Fibroblast of villous mesenchyme (primary cell): ENCODE measurements around the gene ST6GALNAC3. TPM values are rescaled to one million over a fixed set of nuclear protein-coding genes. Genes with fewer than 3 reads are reported as not detected.
"Not testable (repeated sequence)": the region's sequence is repeated elsewhere in the genome, so short reads cannot be mapped to it uniquely, and the experiment has no call there.

ENCODE experiments used
- DNase-seq: peaks from one replicate; pipeline ENCODE4 v3.0.0-alpha.2; 2010; ENCODE audit warnings: low read depth
- H3K4me3 ChIP-seq: 2 replicates; pipeline ENCODE4 v1.5.1; 2011; ENCODE audit warnings: low read depth, mild to moderate bottlenecking, low read length
- CTCF ChIP-seq: IDR thresholded peaks from 2 replicates; pipeline ENCODE4 v1.5.1; 2012; ENCODE audit warnings: low read depth, mild to moderate bottlenecking, low read length; ENCODE audit not compliant: insufficient read depth
- total RNA-seq: library from RNA; depleted of rRNA; stranded (reverse); fragments of >200 nt; gene quantifications from 2 replicates; pipeline ENCODE4 v1.2.3, GENCODE V29; 2012

The ST6GALNAC3 gene
- total RNA-seq, 1 donor, result 1.3 TPM

- TF ChIP-seq CTCF, result no peak
- H3K4me3 ChIP-seq, result no peak overlapping the region
- DNase-seq, result no peak
Observed at GRCh38 chr1:76110666-76111065, 36.1 kb downstream of the ST6GALNAC3 start.

GRCh38 chr1:76112321-76112720, 37.8 kb downstream of the ST6GALNAC3 start:
- DNase-seq, H3K4me3 ChIP-seq: not testable (repeated sequence)

- no peak for TF ChIP-seq CTCF
- no peak overlapping the region for H3K4me3 ChIP-seq
- no peak for DNase-seq
Observed at GRCh38 chr1:76113446-76113845, 38.9 kb downstream of the ST6GALNAC3 start.

GRCh38 chr1:76115171-76115570, 40.6 kb downstream of the ST6GALNAC3 start:
- DNase-seq, result no peak
- H3K4me3 ChIP-seq, result no peak overlapping the region
- TF ChIP-seq CTCF, result no peak

- no peak overlapping the region for H3K4me3 ChIP-seq
- DNase-seq, result no peak
- no peak for TF ChIP-seq CTCF
Observed at GRCh38 chr1:76121850-76122249, 47.3 kb downstream of the ST6GALNAC3 start.

- H3K4me3 ChIP-seq, result no peak overlapping the region
- TF ChIP-seq CTCF, result no peak
- no peak for DNase-seq
Observed at GRCh38 chr1:76122271-76122670, 47.7 kb downstream of the ST6GALNAC3 start.

GRCh38 chr1:76123411-76124064, 49.0 kb downstream of the ST6GALNAC3 start:
- H3K4me3 ChIP-seq, DNase-seq: not testable (repeated sequence)

- no peak overlapping the region for H3K4me3 ChIP-seq
- no peak for TF ChIP-seq CTCF
- no peak for DNase-seq
Observed at GRCh38 chr1:76124196-76124595, 49.6 kb downstream of the ST6GALNAC3 start.
